B cell (primary cell): ENCODE results near the gene SDK2. TPM values are rescaled to one million over a fixed set of nuclear protein-coding genes. Genes with fewer than 3 reads are reported as not detected.

Source experiments
- ATAC-seq: fragments of 200-7000 bp; cut with Tn5 transposase; one replicate; pipeline ENCODE4 v1.10.0; 2021; ENCODE audit warnings: low read depth, mild to moderate bottlenecking, moderate number of reproducible peaks, moderate library complexity
- CTCF ChIA-PET: fragments of 350-600 bp; sonication (Branson Sonifier 250); formaldehyde crosslinking; loops from one replicate; lab custom pipeline; 2021; ENCODE audit warnings: antibody characterized with exemption, inconsistent platforms; lab: Charles Lee
- POLR2A ChIA-PET: fragments of 350-600 bp; sonication (Branson Sonifier 250); formaldehyde crosslinking; loops from one replicate; lab custom pipeline; 2021; ENCODE audit warnings: antibody characterized with exemption; lab: Charles Lee
- DNase-seq: peaks from one replicate; pipeline ENCODE4 v3.0.0; 2013
- H2AFZ ChIP-seq: 2 replicates; pipeline ENCODE4 v1.6.1; 2012; ENCODE audit warnings: mild to moderate bottlenecking, low read depth, low read length; ENCODE audit not compliant: insufficient read depth, poor library complexity, severe bottlenecking
- H3K27ac ChIP-seq, 2 donors: 1 replicate in 1 of 2; 2 replicates in 1 of 2; pipeline ENCODE4 v1.5.1; 2012 to 2013; ENCODE audit warnings: low read length in 2 of 2, mild to moderate bottlenecking in 2 of 2, moderate library complexity in 1 of 2
- H3K27me3 ChIP-seq, 4 experiments: fragments of 200-600 bp in 1 of 4; sonication (generic) in 1 of 4; replicated peaks in 1 of 4; 1 replicate in 2 of 4; 2 replicates in 2 of 4; pipeline versions ENCODE4 v1.6.1 to v1.7.0; 2013 to 2016; ENCODE audit warnings: low read length in 3 of 4, mild to moderate bottlenecking in 2 of 4, mixed read lengths in 1 of 4, moderate library complexity in 1 of 4; ENCODE audit not compliant: insufficient read depth in 4 of 4, control insufficient read depth in 3 of 4; ENCODE audit errors: control extremely low read depth in 1 of 4
- H3K36me3 ChIP-seq, 2 experiments: replicated peaks in 1 of 2; 1 replicate in 1 of 2; 2 replicates in 1 of 2; pipeline versions ENCODE4 v1.6.1 to v1.7.1; 2013; ENCODE audit warnings: low read length in 1 of 2; ENCODE audit not compliant: insufficient read depth in 2 of 2, control insufficient read depth in 1 of 2; ENCODE audit errors: control extremely low read depth in 1 of 2, extremely low read depth in 1 of 2
- H3K4me1 ChIP-seq, 2 donors: fragments of 200-600 bp in 1 of 2; sonication (generic) in 1 of 2; 1 replicate in 1 of 2; 2 replicates in 1 of 2; pipeline versions ENCODE4 v1.5.1 to v1.6.1; 2013 to 2017; ENCODE audit warnings: low read length in 2 of 2; ENCODE audit not compliant: control insufficient read depth in 2 of 2, insufficient read depth in 2 of 2
- H3K4me2 ChIP-seq: replicated peaks from 2 replicates; pipeline ENCODE3; 2012; ENCODE audit warnings: mild to moderate bottlenecking, low read depth, low read length; ENCODE audit not compliant: poor library complexity, severe bottlenecking
- H3K4me3 ChIP-seq, 5 experiments: fragments of 200-600 bp in 1 of 5; sonication (generic) in 1 of 5; 1 replicate in 3 of 5; 2 replicates in 2 of 5; pipeline versions ENCODE4 v1.5.1 to v1.7.0; 2011 to 2016; ENCODE audit warnings: low read length in 4 of 5, mild to moderate bottlenecking in 4 of 5, low read depth in 2 of 5, control low read depth in 1 of 5, moderate library complexity in 1 of 5; ENCODE audit not compliant: insufficient read depth in 1 of 5; ENCODE audit errors: control extremely low read depth in 1 of 5, extremely low read depth in 1 of 5
- H3K79me2 ChIP-seq: fragments of 200-600 bp; sonication (generic); one replicate; pipeline ENCODE4 v1.6.0; 2016; ENCODE audit warnings: low read length; ENCODE audit not compliant: control insufficient read depth, insufficient read depth
- H3K9ac ChIP-seq: fragments of 200-600 bp; sonication (generic); 2 replicates; pipeline ENCODE4 v1.6.1; 2017; ENCODE audit warnings: mild to moderate bottlenecking, low read length, moderate library complexity
- H3K9me3 ChIP-seq, 3 donors: one replicate each; pipeline versions ENCODE4 v1.6.1 to v1.7.1; 2013; ENCODE audit warnings: low read length in 2 of 3; ENCODE audit not compliant: control insufficient read depth in 2 of 3, insufficient read depth in 1 of 3; ENCODE audit errors: control extremely low read depth in 1 of 3
- H4K20me1 ChIP-seq: 2 replicates; pipeline ENCODE4 v1.6.0; 2012; ENCODE audit warnings: mild to moderate bottlenecking, low read length; ENCODE audit not compliant: insufficient read depth, control insufficient read depth, poor library complexity, severe bottlenecking
- H3K27ac Mint-ChIP-seq: one replicate; pipeline ENCODE4 v1.8.0; 2021; ENCODE audit warnings: mixed read lengths
- H3K27me3 Mint-ChIP-seq: one replicate; pipeline ENCODE4 v1.8.0; 2021; ENCODE audit warnings: mixed read lengths
- H3K4me1 Mint-ChIP-seq: one replicate; pipeline ENCODE4 v1.8.0; 2021; ENCODE audit warnings: mixed read lengths
- H3K4me3 Mint-ChIP-seq: one replicate; pipeline ENCODE4 v1.8.0; 2021; ENCODE audit warnings: mixed read lengths
- H3K9me3 Mint-ChIP-seq: one replicate; pipeline ENCODE4 v1.8.0; 2022; ENCODE audit warnings: mixed read lengths; ENCODE audit not compliant: insufficient read depth
- CTCF ChIP-seq: fragments of 200-600 bp; IDR thresholded peaks from one replicate; pipeline ENCODE4 v1.8.0; 2022; ENCODE audit warnings: antibody characterized with exemption, mild to moderate bottlenecking
- EZH2 ChIP-seq: IDR thresholded peaks from 2 replicates; pipeline ENCODE4 v1.6.1; 2012; ENCODE audit warnings: borderline replicate concordance, low read depth, mild to moderate bottlenecking, moderate library complexity, low read length; ENCODE audit not compliant: insufficient read depth, poor library complexity, severe bottlenecking
- WGBS: methylation state at CpG from one replicate; pipeline ENCODE4 v1.1.5; 2013; ENCODE audit warnings: missing lambda C conversion rate; ENCODE audit not compliant: insufficient coverage; 5-methylcytosine and 5-hydroxymethylcytosine counted together
- intact Hi-C: fragments of 100-400 bp; cut with micrococcal nuclease; formaldehyde crosslinking; loops from one replicate; pipeline ENCODE4 v1.10.0; 2022
- polyA plus RNA-seq: library from polyadenylated mRNA; depleted of rRNA; stranded (reverse); fragments of >200 nt; gene quantifications from 2 replicates; pipeline ENCODE4 v1.2.3, GENCODE V29; 2012
- total RNA-seq, 2 donors: library from RNA; stranded (reverse); fragments of 120-200 nt in 1 of 2; gene quantifications; 1 replicate in 1 of 2; 2 replicates in 1 of 2; pipeline versions ENCODE4 v1.2.3 to v1.2.4, GENCODE V29; 2013 to 2022

Gene SDK2
- total and polyA plus RNA-seq, 2 donors (not counting 1 experiment from before 2014, with no cell fraction given) = 3.2 to 13.0 TPM

- Mint-ChIP-seq H3K4me3 (no peak overlapping the region), H3K4me1 (no peaks in the 10 kb centered on the region), H3K27ac (no peak overlapping the region), H3K27me3 (no peaks in the 10 kb centered on the region), H3K9me3 (no peaks in the 10 kb centered on the region)
- intact Hi-C loops = no loop called here
- Histone ChIP-seq H3K9ac (no peak overlapping the region), H3K36me3 (peaks cover 0 to 3% of the 10 kb centered on the region in 2 experiments), H3K9me3 (peaks cover 0 to 14% (median 0%) of the 10 kb centered on the region in 3 donors), H3K27me3 (no peaks in the 10 kb centered on the region), H3K4me1 (no peaks in the 10 kb centered on the region), H4K20me1 (no peaks in the 10 kb centered on the region), H3K79me2 (peaks cover 3% of the 10 kb centered on the region), H2AFZ (no peak overlapping the region), H3K27ac (no peak overlapping the region), H3K4me3 (no peak overlapping the region), H3K4me2 (no peak overlapping the region)
- TF ChIP-seq CTCF = no peak
- no peak for TF ChIP-seq EZH2
- no peak for ATAC-seq
- DNase-seq = no peak
- POLR2A ChIA-PET = no interaction called here
- CTCF ChIA-PET = no interaction called here
- WGBS = 92% methylated on average over 12 of the region's 12 CpGs
Measured at GRCh38 chr17:73471924-73472323, 172.3 kb downstream of the SDK2 start.

DNA sequence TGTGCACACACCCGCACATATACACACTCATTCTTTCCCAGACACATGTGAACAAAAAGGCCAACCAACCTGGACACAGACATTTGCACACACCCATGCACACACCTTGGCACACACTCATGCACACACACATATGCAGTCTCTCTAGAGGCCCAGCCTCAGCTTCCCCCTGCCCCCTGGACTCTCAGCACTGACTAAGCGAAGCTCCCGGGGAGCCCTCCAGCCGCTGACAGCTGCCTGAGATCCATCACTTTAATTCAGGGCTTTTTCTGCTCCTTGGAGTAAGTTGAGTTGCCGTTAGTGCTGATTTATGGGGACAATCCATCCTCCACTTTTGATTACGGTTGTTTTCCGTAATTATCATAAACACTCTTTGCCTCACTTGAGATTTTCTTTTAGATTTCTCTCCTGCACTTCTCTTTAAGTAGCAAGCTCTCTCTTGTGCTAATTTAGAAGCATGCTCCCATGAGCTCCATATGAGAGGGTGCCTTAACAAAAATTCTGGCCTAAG, 173.9 kb downstream of the SDK2 start:
- Histone ChIP-seq H3K4me3 (no peak overlapping the region), H2AFZ (no peak overlapping the region), H3K9me3 (peaks cover 0 to 14% (median 0%) of the 10 kb centered on the region in 3 donors), H4K20me1 (no peaks in the 10 kb centered on the region), H3K4me1 (no peaks in the 10 kb centered on the region), H3K79me2 (peaks cover 3% of the 10 kb centered on the region), H3K36me3 (peaks cover 0 to 3% of the 10 kb centered on the region in 2 experiments), H3K9ac (no peak overlapping the region), H3K27me3 (no peaks in the 10 kb centered on the region), H3K27ac (no peak overlapping the region), H3K4me2 (no peak overlapping the region)
- Mint-ChIP-seq H3K4me1 (no peaks in the 10 kb centered on the region), H3K27me3 (no peaks in the 10 kb centered on the region), H3K27ac (no peak overlapping the region), H3K9me3 (no peaks in the 10 kb centered on the region), H3K4me3 (no peak overlapping the region)
- intact Hi-C loops = no loop called here
- ATAC-seq (no peak), DNase-seq (no peak)
- WGBS = 90% methylated on average over 5 of the region's 7 CpGs
- TF ChIP-seq EZH2 = no peak
- no peak for TF ChIP-seq CTCF
- POLR2A ChIA-PET = no interaction called here
- CTCF ChIA-PET = no interaction called here
